ENCODE results near the gene CHSY1. TPM values are rescaled to one million over a fixed set of nuclear protein-coding genes. Genes with fewer than 3 reads are reported as not detected.

CHSY1 gene
- total and polyA plus RNA-seq, 8 donors: 4.7 to 57.1 (median 22.1) TPM

DNA sequence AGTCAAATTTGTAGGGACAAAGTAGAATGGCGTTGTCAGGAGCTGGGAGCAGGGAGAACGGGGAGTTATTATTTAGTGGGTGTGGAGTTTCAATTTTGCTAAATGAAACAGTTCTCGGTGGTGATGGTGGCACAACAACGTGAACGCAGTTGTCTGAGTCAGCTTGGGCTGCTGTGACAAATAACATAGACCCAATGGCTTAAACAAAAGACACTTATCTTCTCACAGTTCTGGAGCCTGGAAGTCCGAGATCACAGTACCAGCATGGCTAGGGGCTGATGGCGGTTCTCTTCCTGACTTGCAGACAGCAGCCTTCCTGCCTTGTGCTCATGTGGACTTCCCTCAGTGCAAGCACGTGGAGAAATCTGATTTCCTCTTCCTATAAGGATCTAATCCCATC lies 90.2 kb downstream of the CHSY1 start:
- WGBS, 5 donors: 72 to 86% (median 78%) methylated on average over 8 of the region's 8 CpGs
- H3K4me3 ChIP-seq: no peak overlapping the region
- intact Hi-C loops (cut with DNase I; ENCODE audit: low total_unique reads): no loop called here
- TF ChIP-seq EP300 (IDR thresholded peaks at IDR 0.05): no peak
- no peak for TF ChIP-seq POLR2AphosphoS5 (IDR thresholded peaks at IDR 0.05)
- TF ChIP-seq, protein P1, sequence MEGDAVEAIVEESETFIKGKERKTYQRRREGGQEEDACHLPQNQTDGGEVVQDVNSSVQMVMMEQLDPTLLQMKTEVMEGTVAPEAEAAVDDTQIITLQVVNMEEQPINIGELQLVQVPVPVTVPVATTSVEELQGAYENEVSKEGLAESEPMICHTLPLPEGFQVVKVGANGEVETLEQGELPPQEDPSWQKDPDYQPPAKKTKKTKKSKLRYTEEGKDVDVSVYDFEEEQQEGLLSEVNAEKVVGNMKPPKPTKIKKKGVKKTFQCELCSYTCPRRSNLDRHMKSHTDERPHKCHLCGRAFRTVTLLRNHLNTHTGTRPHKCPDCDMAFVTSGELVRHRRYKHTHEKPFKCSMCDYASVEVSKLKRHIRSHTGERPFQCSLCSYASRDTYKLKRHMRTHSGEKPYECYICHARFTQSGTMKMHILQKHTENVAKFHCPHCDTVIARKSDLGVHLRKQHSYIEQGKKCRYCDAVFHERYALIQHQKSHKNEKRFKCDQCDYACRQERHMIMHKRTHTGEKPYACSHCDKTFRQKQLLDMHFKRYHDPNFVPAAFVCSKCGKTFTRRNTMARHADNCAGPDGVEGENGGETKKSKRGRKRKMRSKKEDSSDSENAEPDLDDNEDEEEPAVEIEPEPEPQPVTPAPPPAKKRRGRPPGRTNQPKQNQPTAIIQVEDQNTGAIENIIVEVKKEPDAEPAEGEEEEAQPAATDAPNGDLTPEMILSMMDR (IDR thresholded peaks at IDR 0.05): no peak
- TF ChIP-seq POLR2A (IDR thresholded peaks at IDR 0.05): no peak
- H3K36me3 ChIP-seq: no peaks in the 10 kb centered on the region
- H3K27ac ChIP-seq: no peak overlapping the region
- H3K27me3 ChIP-seq: no peaks in the 10 kb centered on the region
- H3K4me1 ChIP-seq: peaks cover 0 to 16% (median 8%) of the 10 kb centered on the region in 4 donors
- peaks cover 9 to 27% (median 17%) of the 10 kb centered on the region in 4 donors for H3K9me3 ChIP-seq
- no peak for DNase-seq

DNA sequence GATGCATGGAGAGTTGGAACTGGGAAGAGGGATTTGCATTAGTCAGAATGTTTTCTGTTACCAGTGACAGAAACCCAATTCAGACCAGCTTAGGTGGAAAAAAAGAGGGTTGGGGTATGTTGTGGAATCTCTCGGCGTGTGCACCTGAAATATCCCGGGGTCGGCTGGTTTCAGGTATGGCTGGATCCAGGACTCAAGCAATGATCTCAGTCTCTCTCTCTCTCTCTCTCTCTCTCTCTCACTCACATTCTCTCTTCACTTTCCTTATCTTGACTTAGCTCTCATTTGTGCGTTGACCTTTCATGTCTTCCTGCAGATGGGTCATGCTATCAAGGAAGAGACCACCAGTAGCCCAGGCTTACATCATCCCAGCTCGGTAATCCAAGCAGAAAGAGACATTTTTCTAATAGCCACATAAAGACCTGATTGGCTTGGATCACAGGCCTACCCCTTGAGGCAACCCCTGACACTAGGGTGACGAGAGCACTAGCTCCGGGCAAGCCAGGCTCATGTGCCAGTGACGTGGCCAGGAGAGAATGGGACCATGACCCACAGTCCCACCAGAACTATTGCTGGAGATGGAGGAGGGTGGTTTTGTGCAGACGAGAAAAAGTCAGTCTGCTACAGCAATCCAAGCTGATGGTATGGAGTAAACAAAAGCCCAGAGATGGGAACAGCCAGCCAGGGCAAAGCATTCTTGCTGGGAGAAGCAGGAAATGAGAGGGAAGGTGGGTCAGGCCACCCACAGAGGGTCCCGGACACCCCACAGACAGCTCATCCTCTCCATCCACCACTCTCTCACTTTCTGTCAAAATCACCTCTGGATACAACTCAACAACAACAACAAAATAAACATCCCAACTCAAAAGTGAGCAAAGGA lies 91.7 kb downstream of the CHSY1 start:
- Histone ChIP-seq H3K4me3 (no peak overlapping the region), H3K27ac (no peak overlapping the region), H3K27me3 (no peaks in the 10 kb centered on the region), H3K36me3 (no peaks in the 10 kb centered on the region), H3K9me3 (peaks cover 0 to 12% (median 8%) of the 10 kb centered on the region in 4 donors), H3K4me1 (peaks cover 0 to 16% (median 8%) of the 10 kb centered on the region in 4 donors)
- no peak for DNase-seq
- TF ChIP-seq POLR2A (IDR thresholded peaks at IDR 0.05) (no peak), EP300 (IDR thresholded peaks at IDR 0.05) (no peak), POLR2AphosphoS5 (IDR thresholded peaks at IDR 0.05) (no peak)
- WGBS, 5 donors: 80 to 83% (median 82%) methylated on average over 11 of the region's 11 CpGs
- intact Hi-C loops (cut with DNase I; ENCODE audit: low total_unique reads): no loop called here

DNA sequence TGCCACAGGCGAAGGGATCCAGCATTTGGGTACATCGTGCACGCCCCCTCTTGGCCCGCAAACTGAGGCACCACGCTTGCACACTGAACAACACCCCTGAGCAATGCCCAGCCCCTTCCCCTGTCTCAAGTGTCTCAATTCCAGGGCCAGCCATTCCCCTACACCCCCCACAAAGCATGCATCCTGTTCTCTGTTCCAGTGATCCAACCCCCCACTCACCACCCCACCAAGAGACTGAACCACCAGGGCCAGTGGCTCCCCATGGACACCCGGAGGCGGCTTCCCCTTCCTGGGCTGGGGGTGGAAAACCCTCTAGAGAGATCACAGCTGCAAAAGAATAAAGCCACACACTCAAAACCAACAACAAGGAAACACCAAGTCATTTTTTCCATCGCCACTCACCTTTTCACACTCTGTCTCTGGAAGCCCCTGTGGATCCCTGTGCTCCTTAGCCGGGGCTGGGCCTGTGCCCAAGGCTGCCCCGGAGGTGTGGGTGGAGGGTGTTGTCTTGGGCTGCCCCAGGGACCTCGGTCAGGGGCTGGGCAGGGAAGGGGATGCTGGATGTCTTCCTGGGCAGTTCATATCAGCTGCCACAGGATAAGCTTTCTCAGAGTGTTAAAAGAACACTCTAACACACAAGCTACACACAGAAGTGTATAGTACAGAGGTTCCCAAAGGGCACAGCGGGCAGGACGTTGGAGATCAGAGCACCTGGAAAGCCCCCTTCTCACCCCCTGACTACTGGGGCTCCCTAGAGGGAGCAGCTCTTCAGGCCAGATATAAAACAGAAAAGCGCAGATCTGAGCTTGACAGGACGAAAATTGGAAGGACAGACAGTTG lies 92.5 kb downstream of the CHSY1 start:
- TF ChIP-seq EP300 (IDR thresholded peaks at IDR 0.05): no peak
- TF ChIP-seq, protein P1 (IDR thresholded peaks at IDR 0.05): no peak
- TF ChIP-seq POLR2A (IDR thresholded peaks at IDR 0.05): no peak
- no peak for TF ChIP-seq POLR2AphosphoS5 (IDR thresholded peaks at IDR 0.05)
- no peak overlapping the region for H3K27ac ChIP-seq
- no peak for DNase-seq
- 70 to 82% (median 76%) methylated on average over 15 of the region's 15 CpGs for WGBS, 5 donors
- H3K9me3 ChIP-seq: peaks cover 0 to 4% (median 3%) of the 10 kb centered on the region in 4 donors
- H3K27me3 ChIP-seq: no peaks in the 10 kb centered on the region
- peaks cover 0 to 16% (median 8%) of the 10 kb centered on the region in 4 donors for H3K4me1 ChIP-seq
- intact Hi-C loops (cut with DNase I; ENCODE audit: low total_unique reads): no loop called here
- H3K36me3 ChIP-seq: no peaks in the 10 kb centered on the region
- no peak overlapping the region for H3K4me3 ChIP-seq

DNA sequence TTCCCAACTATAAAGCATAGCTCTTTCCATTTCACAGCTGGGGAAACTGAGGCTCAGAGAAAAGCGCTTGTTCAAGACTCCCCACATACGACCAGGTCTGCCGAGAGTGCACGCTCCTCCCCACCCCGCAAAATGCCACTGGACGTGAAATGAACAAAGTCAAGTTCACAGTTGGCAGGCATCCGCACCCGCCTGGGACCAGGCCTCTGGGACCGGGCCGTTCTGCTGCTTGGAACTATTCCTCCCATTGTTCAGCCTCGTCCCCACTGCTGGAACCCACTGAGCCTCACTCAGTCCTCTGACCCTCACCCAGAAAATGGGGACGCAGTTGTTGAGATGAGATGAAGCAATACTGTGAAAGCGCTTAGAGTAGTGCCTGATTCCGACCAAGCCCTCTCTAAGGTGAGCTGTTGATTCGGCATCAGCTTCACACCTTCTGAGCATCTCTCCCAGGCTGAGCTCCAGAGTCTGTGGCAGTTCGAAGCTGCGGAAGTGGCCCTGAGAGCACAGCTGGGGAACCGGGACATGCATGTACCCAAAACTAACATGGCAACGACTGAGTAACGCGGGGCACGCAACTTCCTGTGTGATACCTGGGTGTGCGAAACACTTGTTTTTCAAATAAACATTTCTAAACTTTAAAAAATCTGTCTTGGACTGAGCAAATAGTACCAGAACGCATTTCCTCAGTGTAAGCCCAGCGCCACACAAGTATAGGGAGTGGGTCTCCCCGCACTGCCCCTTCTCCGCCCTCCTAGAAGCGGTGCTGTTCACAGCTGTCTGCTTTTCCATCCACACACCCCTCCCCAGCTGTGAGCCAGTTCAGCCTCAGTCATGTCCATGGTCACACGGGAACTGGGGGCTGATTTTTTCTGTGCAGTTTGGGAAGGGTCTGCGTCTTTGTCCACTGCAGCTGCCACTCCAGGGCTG lies 93.4 kb downstream of the CHSY1 start:
- H3K36me3 ChIP-seq: no peaks in the 10 kb centered on the region
- TF ChIP-seq POLR2AphosphoS5 (IDR thresholded peaks at IDR 0.05) (no peak), EP300 (IDR thresholded peaks at IDR 0.05) (no peak), POLR2A (IDR thresholded peaks at IDR 0.05) (no peak)
- TF ChIP-seq, protein P1 (IDR thresholded peaks at IDR 0.05): no peak
- no peaks in the 10 kb centered on the region for H3K9me3 ChIP-seq
- WGBS, 5 donors: 87 to 92% (median 89%) methylated on average over 30 of the region's 30 CpGs
- DNase-seq: no peak
- intact Hi-C loops (cut with DNase I; ENCODE audit: low total_unique reads): no loop called here
- H3K4me1 ChIP-seq: peaks cover 0 to 13% (median 7%) of the 10 kb centered on the region in 4 donors
- H3K27me3 ChIP-seq: no peaks in the 10 kb centered on the region
- H3K27ac ChIP-seq: no peak overlapping the region
- H3K4me3 ChIP-seq: no peak overlapping the region

Data from stomach (tissue), 9 donors.